ENCODE measurements around the gene OR2L13. TPM values are rescaled to one million over a fixed set of nuclear protein-coding genes. Genes with fewer than 3 reads are reported as not detected.

Gene OR2L13
- total RNA-seq, 1 experiment from 2014 or later = not detected

DNA sequence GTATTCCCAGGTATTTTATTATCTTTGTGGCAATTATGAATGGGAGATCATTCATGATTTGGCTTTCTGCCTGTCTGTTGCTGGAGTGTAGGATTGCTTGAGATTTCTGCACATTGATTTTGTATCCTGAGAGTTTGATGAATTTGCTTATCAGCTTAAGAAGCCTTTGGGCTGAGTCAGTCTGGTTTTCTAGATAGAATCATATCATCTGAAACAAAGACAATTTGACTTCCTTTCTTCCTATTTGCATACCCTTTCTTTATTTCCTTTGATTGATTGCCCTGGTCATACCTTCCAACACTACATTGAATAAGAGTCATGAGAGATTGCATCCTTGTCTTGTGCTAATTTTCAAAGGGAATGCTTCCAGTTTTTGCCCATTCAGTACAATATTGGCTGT, 40.3 kb upstream of the OR2L13 start:
- Histone ChIP-seq H4K20me1 (ENCODE audit: control insufficient read depth, insufficient read depth, insufficient read length) (no peaks in the 10 kb centered on the region), H4K5ac (ENCODE audit: insufficient read length, low read depth, low read length) (no peak overlapping the region)
- H3K4me3 Mint-ChIP-seq = no peak overlapping the region

More for the DNA sequence above, 40.3 kb upstream of the OR2L13 start:
- Histone ChIP-seq H3K9me3 (ENCODE audit: control insufficient read depth, low read depth, low read length) (peaks cover 42% of the 10 kb centered on the region), H3K79me2 (ENCODE audit: insufficient read depth, low read length) (no peaks in the 10 kb centered on the region), H3K4ac (ENCODE audit: low read depth, low read length) (no peak overlapping the region), H4K8ac (replicated peaks; ENCODE audit: insufficient read length, low read depth, low read length) (no peak overlapping the region), H3K23ac (ENCODE audit: insufficient read length, low read depth, low read length) (no peak overlapping the region), H3K4me1 (ENCODE audit: insufficient read depth, low read length) (no peaks in the 10 kb centered on the region), H2BK15ac (ENCODE audit: low read depth, low read length) (no peak overlapping the region), H3K9ac (ENCODE audit: extremely low read depth, insufficient read length, low read length) (no peak overlapping the region), H3K27me3 (ENCODE audit: insufficient read depth, low read length) (no peaks in the 10 kb centered on the region), H3K4me2 (ENCODE audit: insufficient read depth, insufficient read length, low read length) (no peak overlapping the region), H2AK5ac (ENCODE audit: insufficient read length, low read length) (no peak overlapping the region), H3K56ac (ENCODE audit: insufficient read length, low read depth, low read length) (no peak overlapping the region), H3K14ac (ENCODE audit: insufficient read depth, low read length) (no peak overlapping the region), H3K27ac (ENCODE audit: insufficient read length, low read depth, low read length) (no peak overlapping the region), H2BK20ac (ENCODE audit: low read depth, low read length, poor library complexity, severe bottlenecking) (no peak overlapping the region), H2BK5ac (ENCODE audit: insufficient read length, low read length) (no peak overlapping the region), H2BK120ac (ENCODE audit: low read depth, low read length, poor library complexity, severe bottlenecking) (no peak overlapping the region), H3K23me2 (ENCODE audit: insufficient read length, low read depth, low read length, poor library complexity, severe bottlenecking) (no peaks in the 10 kb centered on the region), H2AFZ (ENCODE audit: low read length) (no peak overlapping the region), H3K79me1 (ENCODE audit: insufficient read depth, low read depth, low read length, poor library complexity, severe bottlenecking) (no peaks in the 10 kb centered on the region), H4K91ac (ENCODE audit: insufficient read length, low read depth, low read length) (no peak overlapping the region), H3K18ac (ENCODE audit: insufficient read length, low read depth, low read length) (no peak overlapping the region), H3T11ph (ENCODE audit: low read length) (no peak overlapping the region), H2BK12ac (ENCODE audit: insufficient read length, low read depth, low read length) (no peak overlapping the region)
- Mint-ChIP-seq H3K9me3 (peaks cover 74 to 78% of the 10 kb centered on the region in 2 experiments), H3K27me3 (ENCODE audit: low read depth) (no peaks in the 10 kb centered on the region; the same call in 1 of the 2 replicates), H3K27ac (no peak overlapping the region), H3K36me3 (ENCODE audit: insufficient read depth in 1 of 3, low read depth in 3 of 3) (peaks cover 9 to 37% (median 13%) of the 10 kb centered on the region in 3 experiments; a peak in 6 of 7 replicates), H3K4me1 (no peaks in the 10 kb centered on the region)
- TF ChIP-seq CTCF (conservative IDR thresholded peaks at IDR 0.05) = no peak
- DNase-seq = no peak
